NCI-H2107 treated with DMSO at 0.1 percent for 48 hours (cell line): Measurements from ENCODE around the gene FZD2.
"Not testable (repeated sequence)": the region's sequence is repeated elsewhere in the genome, so short reads cannot be mapped to it uniquely, and the experiment has no call there.

Source experiments
- DNase-seq: peaks from one replicate; lab custom pipeline; 2025; ENCODE audit not compliant: unreplicated experiment; lab: John Stamatoyannopoulos, UW

FZD2 gene

DNA sequence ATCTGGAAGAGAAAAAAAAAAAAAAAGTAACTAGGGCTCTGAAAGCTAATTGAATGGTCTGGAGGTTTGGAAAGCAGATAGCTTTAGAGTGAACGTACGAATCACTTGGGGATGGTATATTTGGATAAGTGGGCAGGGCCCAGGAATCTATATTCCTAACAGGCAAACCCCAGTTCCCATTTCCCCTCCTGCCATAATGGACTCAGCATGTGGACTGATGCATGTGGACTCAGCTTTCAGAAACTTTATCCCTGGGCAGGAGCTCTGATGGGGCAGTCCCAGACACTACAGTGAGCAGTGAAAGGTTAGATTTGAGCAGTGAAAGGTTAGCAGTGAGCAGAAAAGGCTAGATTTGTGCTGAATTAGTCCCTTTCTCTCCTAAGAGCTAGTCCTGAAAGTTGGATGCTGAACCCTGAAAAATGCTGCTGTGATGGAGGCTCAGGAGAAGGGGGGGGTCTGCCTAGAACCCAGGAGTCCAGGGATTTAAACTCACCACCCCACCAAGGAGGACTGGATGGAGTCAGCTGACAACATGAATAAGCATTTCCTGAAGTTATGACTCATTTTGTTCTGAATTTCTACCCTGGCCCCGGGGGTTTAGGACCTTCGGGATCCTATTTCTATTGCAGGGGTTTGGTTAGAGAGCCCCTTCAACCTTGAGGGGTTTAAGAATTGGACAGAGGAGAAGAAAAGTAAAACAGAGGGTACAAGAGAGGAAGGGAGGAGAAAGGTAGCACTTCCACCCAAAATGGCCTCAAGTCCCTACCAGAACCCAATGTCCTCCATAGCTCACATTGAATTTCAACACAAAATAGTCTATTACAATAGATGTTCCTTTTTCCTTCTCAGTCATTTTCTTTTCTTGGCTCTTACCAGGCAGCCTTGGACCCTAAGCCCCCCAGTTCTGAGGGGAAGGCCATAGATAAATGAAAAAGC, 10.3 kb upstream of the FZD2 start:
- no peak for DNase-seq

DNA sequence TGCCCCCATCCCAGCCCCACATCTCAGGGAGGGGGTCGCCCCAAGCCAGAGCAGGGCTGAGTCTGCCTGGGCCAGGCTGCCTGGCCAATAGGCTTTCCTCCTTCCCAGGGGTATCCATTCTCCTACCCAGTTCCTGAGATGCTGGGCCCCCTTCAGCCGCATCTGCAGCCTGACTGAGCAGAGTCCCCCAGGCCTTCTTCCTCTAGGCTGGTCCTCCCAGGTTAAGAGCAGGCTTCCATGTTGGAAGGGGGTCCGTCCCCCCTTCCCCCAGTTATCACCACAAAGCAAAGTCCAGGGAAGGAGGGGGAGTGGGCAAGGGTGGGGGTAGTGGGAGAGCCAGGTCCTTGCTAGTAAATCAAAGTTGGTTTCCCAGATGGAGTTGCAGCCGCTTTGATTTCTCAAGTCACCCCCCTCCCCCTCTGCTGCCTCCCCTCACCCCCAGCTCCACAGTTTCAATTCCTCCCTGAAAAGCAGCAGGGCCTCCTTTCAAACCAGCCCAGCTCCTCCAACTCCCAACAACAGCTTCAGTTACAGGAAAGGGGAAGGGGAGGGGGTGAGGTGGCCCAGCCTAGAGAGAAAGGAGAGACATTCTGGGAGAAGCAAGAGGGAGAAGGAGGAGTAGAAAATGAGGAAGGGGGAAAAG, 9.5 kb upstream of the FZD2 start:
- no peak for DNase-seq

DNA sequence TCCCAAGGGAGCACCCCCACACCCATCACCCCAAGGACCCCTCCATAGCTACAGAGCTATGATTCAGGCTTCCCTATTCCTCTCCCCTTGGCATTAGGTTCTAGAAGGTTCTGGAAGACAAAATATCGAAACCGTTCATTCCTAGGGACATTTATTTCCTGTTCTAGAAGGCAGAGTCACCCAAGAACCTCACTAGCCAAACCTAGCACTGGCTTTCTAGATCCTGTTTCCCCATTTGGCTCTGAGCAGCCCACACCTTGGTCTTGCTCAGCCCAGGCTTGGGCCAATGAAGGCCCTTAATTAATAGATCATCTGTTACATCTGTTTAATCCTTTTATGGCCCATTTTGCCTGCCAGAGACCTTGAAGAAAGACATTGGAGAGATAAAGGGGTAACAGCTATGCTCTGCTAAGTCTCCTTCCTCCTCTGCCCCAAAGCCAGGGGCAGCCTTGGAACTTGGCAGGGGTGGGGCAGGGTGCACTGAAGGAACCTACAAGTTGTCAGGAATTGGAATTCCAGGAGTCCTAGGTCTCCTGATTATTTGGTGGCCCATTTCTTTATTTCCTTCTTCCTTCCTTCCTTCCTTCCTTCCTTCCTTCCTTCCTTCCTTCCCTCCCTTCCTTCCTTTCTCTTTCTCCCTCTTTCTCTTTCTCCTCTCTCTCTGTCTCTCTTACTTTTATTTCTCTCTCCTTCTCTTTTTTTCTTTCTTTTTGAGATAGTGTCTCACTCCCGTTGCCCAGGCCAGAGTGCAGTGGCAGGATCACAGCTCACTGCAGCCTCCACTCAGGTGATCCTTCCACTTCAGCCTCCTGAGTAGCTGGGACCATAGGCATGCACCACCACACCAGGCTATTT, 8.7 kb upstream of the FZD2 start:
- DNase-seq = no peak

DNA sequence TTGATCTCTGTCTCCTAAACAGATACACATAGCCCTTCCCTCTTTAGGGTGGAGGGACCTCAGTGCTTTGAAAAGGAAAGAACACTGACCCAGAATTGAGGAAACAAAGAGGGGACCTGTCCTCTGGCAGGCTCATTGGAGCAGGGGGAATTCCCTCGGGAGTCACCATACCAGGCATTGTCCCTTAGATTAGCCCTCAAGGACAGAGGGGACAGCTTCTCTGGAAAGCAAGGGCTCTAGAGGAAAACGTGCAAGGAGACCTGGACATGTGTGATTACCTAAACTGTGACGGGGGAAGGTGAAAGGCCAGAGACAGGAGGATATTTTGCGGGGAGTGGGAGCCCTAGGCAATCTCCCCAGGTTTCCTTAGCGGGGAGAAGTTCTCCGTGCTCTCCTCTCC, 7.6 kb upstream of the FZD2 start:
- DNase-seq = no peak

DNA sequence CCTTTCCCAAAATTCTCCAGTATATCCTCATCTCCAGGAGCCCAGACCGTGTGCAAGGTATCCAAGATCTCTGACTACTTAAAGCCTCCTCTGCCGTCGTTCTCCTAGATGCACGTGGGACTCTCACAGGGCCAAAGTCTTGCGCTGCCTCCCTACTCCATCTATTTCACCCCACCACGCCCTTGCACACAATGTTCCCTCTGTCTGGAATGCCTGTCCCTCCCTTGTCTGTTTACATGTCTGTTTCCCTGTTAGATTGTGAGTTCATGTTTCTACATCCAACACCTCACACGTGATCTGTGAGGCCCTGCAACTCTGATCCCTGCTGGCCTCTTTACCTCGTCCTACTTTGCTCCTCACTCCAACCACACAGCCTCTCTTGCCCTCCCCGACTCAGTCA, 4.9 kb upstream of the FZD2 start:
- no peak for DNase-seq

DNA sequence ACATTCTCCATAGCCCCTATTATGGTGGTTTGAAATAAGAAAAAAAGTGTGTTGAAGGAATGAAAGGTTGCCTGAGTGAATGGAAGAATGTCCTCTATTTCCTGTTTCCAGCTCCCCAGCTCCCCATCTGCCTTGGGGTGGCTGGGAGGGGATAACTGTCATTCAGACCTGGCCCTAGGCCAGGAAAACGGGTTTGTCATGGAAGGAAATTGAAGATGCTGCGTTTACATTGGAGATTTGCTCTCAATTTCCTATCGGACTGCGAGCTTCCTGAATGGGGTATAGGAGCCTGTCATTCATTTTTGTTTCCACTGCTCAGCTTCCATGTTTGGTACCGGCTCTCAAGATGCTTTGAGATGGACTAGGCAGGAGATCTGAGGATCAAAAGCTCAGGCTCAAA, 2.2 kb upstream of the FZD2 start:
- no peak for DNase-seq

DNA sequence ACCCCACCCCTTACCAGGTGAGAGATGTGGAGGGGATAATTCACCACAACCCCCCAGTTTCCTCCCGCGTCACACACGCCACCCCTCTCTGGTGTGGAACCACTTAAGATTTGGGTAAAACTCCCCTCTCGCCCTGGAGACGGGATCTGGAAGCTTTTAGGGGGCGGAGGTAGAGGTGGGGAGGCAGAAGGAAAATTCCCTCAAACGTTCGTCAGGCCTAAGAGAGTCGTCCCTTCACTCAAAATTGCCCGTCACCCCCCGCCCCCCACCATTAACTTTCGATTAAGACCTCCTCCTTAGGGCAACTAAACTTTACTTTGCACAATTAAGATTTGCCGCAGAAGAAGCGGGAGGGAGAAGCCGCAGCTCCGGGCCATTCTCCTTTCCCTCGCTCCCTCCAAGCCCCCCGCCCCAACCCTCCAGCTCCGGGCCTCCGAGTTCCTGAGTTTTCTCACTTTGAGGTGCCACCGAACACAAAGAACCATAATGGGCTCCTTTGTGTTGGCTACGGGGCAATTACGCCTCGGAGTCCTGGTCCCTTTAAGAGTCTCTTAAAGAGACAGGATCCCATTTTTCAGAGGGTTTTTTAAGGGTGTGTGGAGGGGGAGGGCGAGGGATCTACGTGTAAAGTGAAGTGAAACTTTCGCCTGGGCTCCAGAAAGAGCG, 985 bp upstream of the FZD2 start:
- no peak for DNase-seq

DNA sequence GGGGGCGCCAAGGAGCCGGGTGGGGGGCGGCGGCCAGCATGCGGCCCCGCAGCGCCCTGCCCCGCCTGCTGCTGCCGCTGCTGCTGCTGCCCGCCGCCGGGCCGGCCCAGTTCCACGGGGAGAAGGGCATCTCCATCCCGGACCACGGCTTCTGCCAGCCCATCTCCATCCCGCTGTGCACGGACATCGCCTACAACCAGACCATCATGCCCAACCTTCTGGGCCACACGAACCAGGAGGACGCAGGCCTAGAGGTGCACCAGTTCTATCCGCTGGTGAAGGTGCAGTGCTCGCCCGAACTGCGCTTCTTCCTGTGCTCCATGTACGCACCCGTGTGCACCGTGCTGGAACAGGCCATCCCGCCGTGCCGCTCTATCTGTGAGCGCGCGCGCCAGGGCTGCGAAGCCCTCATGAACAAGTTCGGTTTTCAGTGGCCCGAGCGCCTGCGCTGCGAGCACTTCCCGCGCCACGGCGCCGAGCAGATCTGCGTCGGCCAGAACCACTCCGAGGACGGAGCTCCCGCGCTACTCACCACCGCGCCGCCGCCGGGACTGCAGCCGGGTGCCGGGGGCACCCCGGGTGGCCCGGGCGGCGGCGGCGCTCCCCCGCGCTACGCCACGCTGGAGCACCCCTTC, 484 bp downstream of the FZD2 start:
- DNase-seq = no peak

DNA sequence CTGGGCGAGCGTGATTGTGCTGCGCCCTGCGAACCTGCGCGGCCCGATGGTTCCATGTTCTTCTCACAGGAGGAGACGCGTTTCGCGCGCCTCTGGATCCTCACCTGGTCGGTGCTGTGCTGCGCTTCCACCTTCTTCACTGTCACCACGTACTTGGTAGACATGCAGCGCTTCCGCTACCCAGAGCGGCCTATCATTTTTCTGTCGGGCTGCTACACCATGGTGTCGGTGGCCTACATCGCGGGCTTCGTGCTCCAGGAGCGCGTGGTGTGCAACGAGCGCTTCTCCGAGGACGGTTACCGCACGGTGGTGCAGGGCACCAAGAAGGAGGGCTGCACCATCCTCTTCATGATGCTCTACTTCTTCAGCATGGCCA, 1.0 kb downstream of the FZD2 start:
- DNase-seq = no peak

DNA sequence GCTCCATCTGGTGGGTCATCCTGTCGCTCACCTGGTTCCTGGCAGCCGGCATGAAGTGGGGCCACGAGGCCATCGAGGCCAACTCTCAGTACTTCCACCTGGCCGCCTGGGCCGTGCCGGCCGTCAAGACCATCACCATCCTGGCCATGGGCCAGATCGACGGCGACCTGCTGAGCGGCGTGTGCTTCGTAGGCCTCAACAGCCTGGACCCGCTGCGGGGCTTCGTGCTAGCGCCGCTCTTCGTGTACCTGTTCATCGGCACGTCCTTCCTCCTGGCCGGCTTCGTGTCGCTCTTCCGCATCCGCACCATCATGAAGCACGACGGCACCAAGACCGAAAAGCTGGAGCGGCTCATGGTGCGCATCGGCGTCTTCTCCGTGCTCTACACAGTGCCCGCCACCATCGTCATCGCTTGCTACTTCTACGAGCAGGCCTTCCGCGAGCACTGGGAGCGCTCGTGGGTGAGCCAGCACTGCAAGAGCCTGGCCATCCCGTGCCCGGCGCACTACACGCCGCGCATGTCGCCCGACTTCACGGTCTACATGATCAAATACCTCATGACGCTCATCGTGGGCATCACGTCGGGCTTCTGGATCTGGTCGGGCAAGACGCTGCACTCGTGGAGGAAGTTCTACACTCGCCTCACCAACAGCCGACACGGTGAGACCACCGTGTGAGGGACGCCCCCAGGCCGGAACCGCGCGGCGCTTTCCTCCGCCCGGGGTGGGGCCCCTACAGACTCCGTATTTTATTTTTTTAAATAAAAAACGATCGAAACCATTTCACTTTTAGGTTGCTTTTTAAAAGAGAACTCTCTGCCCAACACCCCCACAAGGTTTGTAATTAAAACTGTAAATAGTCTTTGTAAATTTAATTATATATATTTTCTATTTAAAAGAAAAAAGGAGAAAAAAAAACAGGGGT, 1.7 kb downstream of the FZD2 start:
- no peak for DNase-seq

DNA sequence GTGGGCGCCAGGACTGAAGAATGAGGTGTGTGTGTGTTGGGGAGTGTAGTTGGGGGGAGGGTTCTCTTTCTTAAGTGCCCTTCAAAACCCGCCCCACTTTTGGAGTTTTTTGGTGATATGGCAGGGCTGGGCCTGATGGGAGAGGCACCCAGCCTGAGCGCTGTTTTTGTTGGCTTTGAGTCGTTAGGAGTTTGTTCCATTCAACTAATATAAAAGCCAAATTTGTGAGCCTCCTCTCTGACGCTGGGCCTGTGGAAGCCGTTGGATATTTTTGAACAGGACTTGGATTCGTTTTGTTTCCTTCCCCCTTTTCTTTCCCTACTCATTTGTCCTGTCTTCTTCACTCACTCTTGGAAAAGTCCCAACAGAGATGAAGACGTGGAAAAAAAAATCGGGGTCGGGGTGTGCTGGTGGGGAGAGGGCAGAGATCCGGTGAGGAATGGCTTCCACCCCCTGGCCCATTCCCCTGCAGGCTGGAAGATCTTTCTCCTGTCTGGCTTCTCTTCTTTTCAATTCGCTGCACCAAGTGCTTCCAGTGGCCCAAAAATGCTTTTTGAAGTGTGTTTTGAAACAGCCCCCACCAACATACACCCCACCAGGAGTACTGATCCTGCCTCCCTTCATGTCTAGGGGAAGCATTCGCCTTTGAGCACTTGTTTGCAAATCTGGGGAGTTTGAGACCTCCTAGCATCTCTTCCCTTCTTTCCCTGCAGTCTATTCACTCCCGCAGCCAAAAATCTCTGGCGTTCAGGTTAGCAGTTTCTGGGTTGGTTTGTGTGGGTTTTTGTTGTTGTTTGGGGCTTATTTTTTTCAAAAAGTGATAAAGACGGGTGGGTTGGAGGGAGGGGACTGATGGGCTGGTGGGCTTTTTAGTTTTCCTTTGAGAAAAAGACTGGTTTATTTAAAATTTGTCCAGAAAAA, 2.6 kb downstream of the FZD2 start:
- no peak for DNase-seq

DNA sequence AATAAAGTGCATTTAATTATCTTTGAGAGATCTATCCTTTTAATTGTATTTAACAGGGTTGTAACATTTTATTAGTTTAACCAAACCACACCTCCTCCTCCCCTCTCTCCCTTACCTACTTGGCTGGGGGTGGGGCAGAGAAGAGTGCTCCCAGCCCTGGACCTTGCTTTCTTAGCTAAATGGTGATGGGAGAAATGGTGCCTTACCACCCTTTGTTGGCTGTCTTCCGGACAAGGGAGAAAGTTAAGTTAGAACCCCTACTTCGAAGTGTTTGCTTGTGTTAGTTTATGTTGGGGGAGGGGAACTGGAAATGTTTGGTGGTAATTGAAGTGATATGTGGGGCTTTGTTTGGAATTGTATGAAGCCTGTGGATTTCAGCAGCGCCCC, 3.9 kb downstream of the FZD2 start:
- DNase-seq = no peak

DNA sequence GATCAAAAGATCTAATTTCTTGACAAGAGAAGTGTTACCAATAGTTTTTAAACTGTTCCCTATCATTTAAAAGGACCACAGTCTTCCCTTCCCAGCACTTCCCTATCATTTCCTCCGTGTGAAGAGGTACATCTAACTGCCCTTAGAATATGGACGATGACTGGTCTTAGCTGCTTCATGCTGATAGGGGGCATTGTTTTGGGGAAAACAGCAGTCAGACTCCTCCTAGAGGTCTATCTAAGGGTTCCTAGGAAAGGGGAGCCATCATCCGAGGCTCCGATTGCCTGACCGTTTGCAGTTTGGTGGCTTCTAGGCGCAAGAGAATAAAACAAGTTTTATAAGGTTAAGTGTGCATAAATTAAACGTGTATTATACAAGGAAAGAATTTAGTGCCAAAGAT, 7.1 kb downstream of the FZD2 start:
- DNase-seq = no peak

DNA sequence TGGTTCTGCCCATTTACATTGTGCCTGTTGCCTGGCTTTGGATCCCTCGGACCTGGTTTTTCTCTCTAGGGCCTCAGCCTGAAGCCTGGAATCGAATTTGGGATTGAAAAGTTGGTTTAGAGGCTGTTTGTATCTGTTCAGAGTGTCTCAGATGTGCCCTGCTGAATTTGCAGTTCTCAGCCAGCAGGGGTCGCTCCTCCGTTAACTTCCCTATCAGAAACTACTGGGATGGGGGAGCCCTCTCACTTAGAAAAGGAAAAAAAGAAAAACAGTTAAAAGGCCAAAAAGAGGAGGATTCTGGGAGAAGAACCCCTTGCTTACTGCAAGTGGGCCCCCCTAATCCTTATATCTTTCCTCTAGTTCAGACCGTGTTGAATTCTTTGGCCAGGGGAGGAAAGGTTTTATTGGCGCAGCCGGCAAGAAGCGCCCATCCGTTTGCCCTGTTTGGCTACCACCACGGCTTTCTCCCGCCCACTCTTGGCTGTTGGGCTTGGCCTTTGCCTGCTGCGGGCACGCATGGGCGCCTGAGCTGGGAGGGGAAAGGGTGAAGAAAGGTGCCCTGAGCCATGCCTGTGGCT, 8.7 kb downstream of the FZD2 start:
- no peak for DNase-seq

DNA sequence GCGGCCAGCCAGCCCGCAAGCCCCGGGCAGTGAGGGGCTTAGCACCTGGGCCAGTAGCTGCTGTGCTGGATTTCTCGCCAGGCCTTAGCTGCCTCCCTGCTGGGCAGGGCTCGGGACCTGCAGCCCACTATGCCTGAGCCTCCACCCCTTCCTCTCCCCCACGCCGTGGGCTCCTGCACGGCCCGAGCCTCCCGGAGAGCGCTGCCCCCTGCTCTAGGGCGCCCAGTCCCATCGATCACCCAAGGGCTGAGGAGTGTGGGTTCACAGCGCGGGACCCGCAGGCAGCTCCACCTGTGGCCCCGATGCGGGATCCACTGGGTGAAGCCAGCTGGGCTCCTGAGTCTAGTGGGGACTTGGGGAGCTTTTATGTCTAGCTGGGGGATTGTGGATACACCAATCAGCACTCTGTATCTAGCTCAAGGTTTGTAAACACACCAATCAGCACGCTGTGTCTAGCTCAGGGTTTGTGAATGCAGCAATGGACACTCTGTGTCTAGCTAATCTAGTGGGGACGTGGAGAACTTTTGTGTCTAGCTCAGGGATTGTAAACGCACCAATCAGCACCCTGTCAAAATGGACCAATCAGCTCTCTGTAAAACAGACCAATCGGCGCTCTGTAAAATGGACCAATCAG, 11.1 kb downstream of the FZD2 start:
- not testable (repeated sequence) for DNase-seq

DNA sequence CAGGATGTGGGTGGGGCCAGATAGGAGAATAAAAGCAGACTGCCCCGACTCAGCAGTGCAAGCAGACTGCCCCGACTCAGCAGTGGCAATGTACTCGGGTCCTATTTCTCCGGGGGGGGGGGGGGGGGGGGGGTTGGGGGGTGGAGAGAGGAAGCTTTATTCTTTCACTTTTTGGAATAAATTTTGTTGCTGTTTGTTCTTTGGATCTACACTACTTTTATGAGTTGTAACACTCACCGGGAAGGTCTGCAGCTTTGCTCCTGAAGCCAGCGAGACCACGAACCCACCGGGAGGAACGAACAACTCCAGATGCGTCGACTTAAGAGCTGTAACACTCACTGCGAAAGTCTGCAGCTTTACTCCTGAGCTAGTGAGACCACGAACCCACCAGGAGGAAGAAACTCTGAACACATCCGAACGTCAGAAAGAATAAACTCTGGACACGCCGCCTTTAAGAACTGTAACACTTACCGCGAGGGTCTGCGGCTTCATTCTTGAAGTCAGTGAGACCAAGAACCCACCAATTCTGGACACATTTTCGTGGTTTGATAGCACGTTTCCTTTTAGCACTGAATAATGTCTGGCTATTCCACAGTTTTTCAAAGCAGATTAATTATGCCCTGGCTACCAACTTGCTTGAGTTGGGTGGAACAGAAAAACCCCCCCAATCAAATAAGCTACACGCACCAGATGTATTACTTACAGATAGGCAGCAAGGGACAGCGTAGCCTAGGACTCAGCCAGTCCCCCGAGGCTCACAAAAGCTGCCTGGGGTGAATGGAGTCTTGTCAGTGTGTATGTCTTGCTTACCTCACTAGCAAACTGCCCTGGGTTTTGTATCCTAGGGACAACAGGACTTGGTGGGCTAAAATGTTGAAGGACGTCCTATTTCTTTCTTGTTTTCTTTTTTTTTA, 11.9 kb downstream of the FZD2 start:
- no peak for DNase-seq

DNA sequence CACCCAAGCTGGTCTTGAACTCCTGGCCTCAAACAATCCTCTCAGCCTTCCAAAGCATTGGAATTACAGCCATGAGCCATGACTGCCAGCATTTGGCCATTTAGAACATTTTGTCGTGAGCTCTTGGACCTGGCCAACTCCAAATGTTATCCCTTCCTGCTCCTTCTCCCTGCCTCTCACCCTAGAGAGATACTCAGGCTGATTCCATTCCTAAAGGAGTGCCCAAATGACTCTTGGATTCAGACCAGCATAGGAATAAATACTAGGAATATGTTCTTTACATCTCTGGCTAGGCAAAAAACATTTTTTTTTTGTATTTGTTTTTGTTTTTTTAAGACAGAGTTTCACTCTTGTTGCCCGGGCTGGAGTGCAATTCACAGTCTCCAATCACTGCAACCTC, 15.5 kb downstream of the FZD2 start:
- no peak for DNase-seq
